Mammary epithelial cell (primary cell): ENCODE data around the gene SIN3A.

Experiments used
- CTCF ChIP-seq, 2 donors: IDR thresholded peaks in 1 of 2; conservative IDR thresholded peaks in 1 of 2; 2 replicates each; pipeline ENCODE4 v1.5.1; 2011 to 2012; ENCODE audit warnings: inconsistent platforms in 2 of 2, low read length in 2 of 2, mild to moderate bottlenecking in 2 of 2, control low read depth in 1 of 2, low read depth in 1 of 2; ENCODE audit not compliant: insufficient read depth in 1 of 2; ENCODE audit errors: extremely low read depth in 1 of 2
- EZH2 ChIP-seq: IDR thresholded peaks from 2 replicates; pipeline ENCODE4 v1.6.1; 2012; ENCODE audit warnings: low read length, inconsistent platforms, borderline replicate concordance

- TF ChIP-seq CTCF (conservative IDR thresholded peaks at IDR 0.05 in 1 of 2, IDR thresholded peaks at IDR 0.05 in 1 of 2; ENCODE audit: extremely low read depth in 1 of 2, insufficient read depth in 1 of 2, low read depth in 1 of 2, low read length in 2 of 2) (no peak), EZH2 (no peak)
Measured at GRCh38 chr15:75420698-75421097, 30.8 kb downstream of the SIN3A start.
